DOHH2 (cell line): ENCODE data around the gene ZNF135.

Source experiments
- CTCF ChIP-seq: fragments of 200-600 bp; sonication (generic); IDR thresholded peaks from one replicate; pipeline ENCODE4 v1.5.1; 2014; ENCODE audit warnings: antibody characterized with exemption, mild to moderate bottlenecking, low read depth, low read length; ENCODE audit not compliant: poor library complexity, severe bottlenecking
- EZH2phosphoT487 ChIP-seq: fragments of 200-600 bp; sonication (generic); IDR thresholded peaks from 2 replicates; pipeline ENCODE4 v1.6.1; 2017; ENCODE audit warnings: borderline replicate concordance, mild to moderate bottlenecking, antibody characterized with exemption, low read length, moderate library complexity, mixed read lengths

- TF ChIP-seq CTCF (no peak), EZH2phosphoT487 (no peak)
Measured at GRCh38 chr19:58107778-58108545, 48.9 kb downstream of the ZNF135 start.
